Suprapubic skin (tissue), 4 donors: ENCODE data around the gene FBXO7. TPM values are rescaled to one million over a fixed set of nuclear protein-coding genes. Genes with fewer than 3 reads are reported as not detected.

ENCODE experiments used
- DNase-seq, 2 donors: peaks; one replicate each; pipeline ENCODE4 v3.0.0-alpha.2; 2019; ENCODE audit warnings: low spot score in 2 of 2
- H3K27ac ChIP-seq: fragments of 200-600 bp; sonication (generic); one replicate; pipeline ENCODE4 v1.5.1; 2019
- H3K27me3 ChIP-seq: fragments of 200-600 bp; sonication (generic); one replicate; pipeline ENCODE4 v1.5.1; 2019
- H3K36me3 ChIP-seq: fragments of 200-600 bp; sonication (generic); one replicate; pipeline ENCODE4 v1.5.1; 2019
- H3K4me1 ChIP-seq: fragments of 200-600 bp; sonication (generic); one replicate; pipeline ENCODE4 v1.5.1; 2019
- H3K4me3 ChIP-seq: fragments of 200-600 bp; sonication (generic); one replicate; pipeline ENCODE4 v1.5.1; 2019; ENCODE audit warnings: mild to moderate bottlenecking
- H3K9me3 ChIP-seq: fragments of 200-600 bp; sonication (generic); one replicate; pipeline ENCODE4 v1.5.1; 2019
- EP300 ChIP-seq: sonication (generic); formaldehyde crosslinking; IDR thresholded peaks from one replicate; pipeline ENCODE4 v1.6.1; 2017; ENCODE audit warnings: antibody characterized with exemption
- POLR2A ChIP-seq, 2 donors: fragments of 450-650 bp; IDR thresholded peaks; one replicate each; pipeline ENCODE4 v1.6.1; 2017; ENCODE audit warnings: antibody characterized with exemption in 2 of 2, mild to moderate bottlenecking in 2 of 2, moderate library complexity in 2 of 2
- POLR2AphosphoS5 ChIP-seq, 3 donors: sonication (generic); formaldehyde crosslinking; IDR thresholded peaks; one replicate each; pipeline ENCODE4 v1.6.1; 2017; ENCODE audit warnings: antibody characterized with exemption in 3 of 3
- WGBS: methylation state at CpG from one replicate; pipeline ENCODE4 v1.1.5; 2018; 5-methylcytosine and 5-hydroxymethylcytosine counted together
- total RNA-seq, 4 donors: library from RNA; depleted of rRNA; stranded (reverse); fragments of >200 nt; gene quantifications; one replicate each; pipeline ENCODE4 v1.1.0, GENCODE V29; 2016
- TF ChIP-seq, protein P1 (sequence below), 2 donors: fragments of 200-600 bp in 1 of 2; fragments of 450-650 bp in 1 of 2; sonication (generic) in 1 of 2; IDR thresholded peaks; one replicate each; pipeline ENCODE4 v1.5.1; 2016 to 2019; ENCODE audit warnings: antibody characterized with exemption in 2 of 2, mild to moderate bottlenecking in 1 of 2, moderate library complexity in 1 of 2

The FBXO7 gene
- total RNA-seq, 4 donors from 2014 or later: 59.8 to 87.9 (median 81.8) TPM

DNA sequence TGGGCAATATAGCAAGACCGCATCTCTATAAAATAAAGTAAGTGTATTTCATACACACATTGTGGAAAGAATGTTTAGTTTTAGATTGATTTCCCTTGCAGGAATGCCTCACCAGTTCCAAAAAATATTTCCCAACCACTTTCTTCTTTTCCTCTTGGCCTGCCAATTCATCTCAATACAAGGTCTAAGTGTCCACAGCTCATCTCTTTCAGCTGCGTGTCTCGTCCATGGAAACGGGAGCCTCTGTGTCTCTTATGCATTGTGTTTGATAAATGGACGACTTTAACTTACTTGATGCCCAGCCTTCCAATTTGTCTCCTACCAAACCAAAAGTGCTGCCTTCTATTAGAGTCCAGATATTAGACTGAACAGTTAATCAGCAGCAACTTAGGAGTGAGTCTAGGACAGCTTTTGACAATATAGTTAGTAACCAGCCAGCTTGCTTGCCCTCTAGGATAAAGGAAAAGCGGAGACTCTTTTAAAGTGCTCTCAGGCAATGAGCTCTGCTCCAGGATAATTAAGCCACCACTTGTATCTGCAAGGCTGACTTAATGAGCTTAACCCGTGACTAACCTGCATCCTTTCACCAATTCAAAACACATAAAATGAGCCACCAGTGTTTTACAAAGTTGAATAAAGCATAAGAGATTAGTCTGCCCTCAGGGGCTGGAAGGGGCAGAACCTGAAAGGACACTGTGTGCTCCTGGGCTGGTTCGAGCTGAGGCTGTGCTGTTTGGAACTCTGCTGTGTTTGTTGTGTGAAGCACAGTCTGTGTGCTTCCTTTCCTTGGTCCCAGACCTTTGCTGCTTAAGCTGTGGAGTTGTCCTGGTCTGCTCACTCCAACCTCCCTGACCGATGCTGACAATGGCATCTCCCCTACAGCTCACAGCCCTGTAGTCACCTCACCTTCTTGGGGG lies 27.5 kb downstream of the FBXO7 start:
- 62% methylated on average over 9 of the region's 9 CpGs for WGBS
- no peak overlapping the region for H3K27ac ChIP-seq
- peaks cover 7% of the 10 kb centered on the region for H3K4me1 ChIP-seq
- TF ChIP-seq EP300 (no peak), POLR2AphosphoS5 (IDR thresholded peaks at IDR 0.05) (no peak), POLR2A (IDR thresholded peaks at IDR 0.05) (no peak)
- TF ChIP-seq, protein P1, sequence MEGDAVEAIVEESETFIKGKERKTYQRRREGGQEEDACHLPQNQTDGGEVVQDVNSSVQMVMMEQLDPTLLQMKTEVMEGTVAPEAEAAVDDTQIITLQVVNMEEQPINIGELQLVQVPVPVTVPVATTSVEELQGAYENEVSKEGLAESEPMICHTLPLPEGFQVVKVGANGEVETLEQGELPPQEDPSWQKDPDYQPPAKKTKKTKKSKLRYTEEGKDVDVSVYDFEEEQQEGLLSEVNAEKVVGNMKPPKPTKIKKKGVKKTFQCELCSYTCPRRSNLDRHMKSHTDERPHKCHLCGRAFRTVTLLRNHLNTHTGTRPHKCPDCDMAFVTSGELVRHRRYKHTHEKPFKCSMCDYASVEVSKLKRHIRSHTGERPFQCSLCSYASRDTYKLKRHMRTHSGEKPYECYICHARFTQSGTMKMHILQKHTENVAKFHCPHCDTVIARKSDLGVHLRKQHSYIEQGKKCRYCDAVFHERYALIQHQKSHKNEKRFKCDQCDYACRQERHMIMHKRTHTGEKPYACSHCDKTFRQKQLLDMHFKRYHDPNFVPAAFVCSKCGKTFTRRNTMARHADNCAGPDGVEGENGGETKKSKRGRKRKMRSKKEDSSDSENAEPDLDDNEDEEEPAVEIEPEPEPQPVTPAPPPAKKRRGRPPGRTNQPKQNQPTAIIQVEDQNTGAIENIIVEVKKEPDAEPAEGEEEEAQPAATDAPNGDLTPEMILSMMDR (IDR thresholded peaks at IDR 0.05): no peak
- H3K36me3 ChIP-seq: peaks cover 20% of the 10 kb centered on the region
- no peak for DNase-seq
- no peaks in the 10 kb centered on the region for H3K27me3 ChIP-seq
- no peaks in the 10 kb centered on the region for H3K9me3 ChIP-seq
- H3K4me3 ChIP-seq: no peak overlapping the region

DNA sequence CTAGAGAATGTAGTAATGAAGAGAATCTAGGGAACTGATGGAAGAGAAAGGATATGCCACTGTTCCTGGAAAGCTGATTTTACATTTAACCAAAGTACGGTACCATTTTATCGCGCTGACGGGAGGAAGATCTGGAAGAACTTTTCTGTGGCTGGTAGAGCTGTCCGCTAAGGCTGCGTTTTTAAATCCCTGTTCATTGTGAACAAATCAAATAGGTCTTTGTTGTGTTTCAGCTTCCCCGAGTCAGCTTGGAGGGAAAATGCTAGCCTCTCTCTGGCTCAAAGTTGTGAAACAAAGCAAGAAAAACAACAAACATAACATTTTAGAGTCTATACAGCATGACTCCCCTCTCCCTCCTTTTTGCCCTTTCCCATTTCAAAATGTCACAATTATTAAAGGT lies 34.4 kb downstream of the FBXO7 start:
- TF ChIP-seq POLR2AphosphoS5 (IDR thresholded peaks at IDR 0.05): no peak
- TF ChIP-seq POLR2A (IDR thresholded peaks at IDR 0.05): no peak
- TF ChIP-seq, protein P1 (IDR thresholded peaks at IDR 0.05): no peak
- TF ChIP-seq EP300: no peak
- Histone ChIP-seq H3K27ac (no peak overlapping the region), H3K4me3 (no peak overlapping the region), H3K4me1 (peaks cover 4% of the 10 kb centered on the region), H3K27me3 (no peaks in the 10 kb centered on the region), H3K36me3 (no peaks in the 10 kb centered on the region), H3K9me3 (no peaks in the 10 kb centered on the region)
- WGBS: 90% methylated on average over 7 of the region's 7 CpGs
- DNase-seq: no peak

DNA sequence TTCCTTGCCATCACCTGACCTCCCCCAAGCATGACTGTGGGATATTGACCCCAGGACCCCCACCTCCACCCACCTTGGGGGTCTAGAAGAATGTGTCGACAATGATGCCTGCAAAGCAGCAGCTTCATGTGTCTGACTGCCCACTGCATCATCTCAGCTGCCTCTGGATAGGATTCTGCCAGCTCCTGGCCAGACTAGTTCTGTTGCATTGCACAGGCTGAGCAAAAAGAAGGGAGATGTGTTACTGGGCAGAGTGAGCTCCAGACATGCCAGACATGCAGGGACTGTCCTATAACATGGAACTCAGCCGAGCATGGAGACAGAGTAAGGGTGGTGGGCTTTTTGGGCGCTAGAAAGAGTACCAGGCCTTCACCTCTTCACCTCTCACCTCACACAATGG lies 36.7 kb downstream of the FBXO7 start:
- DNase-seq: no peak
- H3K36me3 ChIP-seq: no peaks in the 10 kb centered on the region
- H3K9me3 ChIP-seq: no peaks in the 10 kb centered on the region
- no peak overlapping the region for H3K4me3 ChIP-seq
- no peak overlapping the region for H3K27ac ChIP-seq
- TF ChIP-seq POLR2A (IDR thresholded peaks at IDR 0.05) (no peak), POLR2AphosphoS5 (IDR thresholded peaks at IDR 0.05) (no peak), EP300 (no peak)
- TF ChIP-seq, protein P1 (IDR thresholded peaks at IDR 0.05): no peak
- WGBS: 94% methylated on average over 3 of the region's 3 CpGs
- peaks cover 4% of the 10 kb centered on the region for H3K4me1 ChIP-seq
- H3K27me3 ChIP-seq: no peaks in the 10 kb centered on the region

DNA sequence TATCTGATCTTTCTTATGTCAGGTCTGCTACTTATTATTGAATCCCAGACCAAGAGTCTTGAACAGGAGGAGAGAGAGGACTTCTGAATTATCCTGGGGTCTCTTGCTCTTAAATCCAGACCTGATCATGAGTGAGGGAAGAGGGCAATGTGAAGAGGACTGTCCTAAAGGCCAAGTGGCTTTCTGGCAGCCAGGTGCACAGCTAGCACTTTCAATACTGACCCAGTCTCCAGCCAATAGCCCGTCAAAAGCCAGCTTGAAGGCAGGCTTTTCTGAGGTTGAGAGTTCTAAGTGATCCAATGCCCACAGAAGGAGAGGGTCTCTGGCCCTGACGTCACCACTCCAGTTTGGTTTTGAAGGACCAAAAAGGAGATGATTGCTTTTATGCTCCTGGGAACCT lies 37.2 kb downstream of the FBXO7 start:
- TF ChIP-seq, protein P1 (IDR thresholded peaks at IDR 0.05): no peak
- TF ChIP-seq POLR2A (IDR thresholded peaks at IDR 0.05) (no peak), EP300 (no peak), POLR2AphosphoS5 (IDR thresholded peaks at IDR 0.05) (no peak)
- no peak for DNase-seq
- Histone ChIP-seq H3K4me1 (peaks cover 4% of the 10 kb centered on the region), H3K27ac (no peak overlapping the region), H3K9me3 (no peaks in the 10 kb centered on the region), H3K36me3 (no peaks in the 10 kb centered on the region), H3K4me3 (no peak overlapping the region), H3K27me3 (no peaks in the 10 kb centered on the region)
- WGBS: 95% methylated on average over 2 of the region's 2 CpGs

DNA sequence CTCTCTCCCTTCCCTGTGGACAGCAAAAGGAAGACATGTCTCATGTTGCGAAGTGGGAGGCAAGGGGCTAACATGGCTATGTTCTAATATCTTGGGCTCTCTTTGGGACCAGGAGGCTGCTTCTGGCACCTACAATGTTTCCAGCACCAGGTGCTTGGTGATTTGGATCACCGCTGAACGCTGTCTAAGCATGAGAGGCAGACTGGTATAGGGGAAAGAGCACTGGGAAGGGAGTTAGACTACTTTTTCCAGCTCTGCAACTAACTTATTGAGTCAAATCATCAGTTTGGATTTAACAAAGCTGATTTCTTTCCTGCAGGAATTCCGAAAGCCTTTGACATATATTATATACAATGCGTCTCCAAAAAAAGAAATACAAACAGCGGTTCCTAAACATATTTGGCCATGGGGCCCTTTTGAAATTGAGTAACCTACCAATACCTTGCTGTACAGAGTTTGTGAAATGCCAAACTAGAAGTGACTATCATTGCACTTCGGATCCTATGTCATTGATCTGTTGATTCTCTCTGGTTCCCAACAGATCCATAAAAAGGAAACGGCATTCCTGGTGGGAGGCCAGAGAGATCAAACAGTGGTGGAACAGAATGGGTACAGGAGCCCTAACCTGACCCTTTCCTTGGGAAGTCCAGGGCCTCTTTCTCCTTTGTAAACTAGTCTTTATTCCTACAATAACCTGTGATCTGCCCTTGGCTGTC lies 37.8 kb downstream of the FBXO7 start:
- H3K36me3 ChIP-seq: no peaks in the 10 kb centered on the region
- H3K27me3 ChIP-seq: no peaks in the 10 kb centered on the region
- 94% methylated on average over 8 of the region's 8 CpGs for WGBS
- H3K4me1 ChIP-seq: peaks cover 4% of the 10 kb centered on the region
- no peak for DNase-seq
- no peaks in the 10 kb centered on the region for H3K9me3 ChIP-seq
- H3K4me3 ChIP-seq: no peak overlapping the region
- TF ChIP-seq EP300 (no peak), POLR2A (IDR thresholded peaks at IDR 0.05) (no peak), POLR2AphosphoS5 (IDR thresholded peaks at IDR 0.05) (no peak)
- TF ChIP-seq, protein P1 (IDR thresholded peaks at IDR 0.05): no peak
- no peak overlapping the region for H3K27ac ChIP-seq
